Measurements from ENCODE around the gene C6orf132. TPM values are rescaled to one million over a fixed set of nuclear protein-coding genes. Genes with fewer than 3 reads are reported as not detected.

C6orf132 gene
- total RNA-seq, 1 experiment from 2014 or later, result 49.8 TPM

DNA sequence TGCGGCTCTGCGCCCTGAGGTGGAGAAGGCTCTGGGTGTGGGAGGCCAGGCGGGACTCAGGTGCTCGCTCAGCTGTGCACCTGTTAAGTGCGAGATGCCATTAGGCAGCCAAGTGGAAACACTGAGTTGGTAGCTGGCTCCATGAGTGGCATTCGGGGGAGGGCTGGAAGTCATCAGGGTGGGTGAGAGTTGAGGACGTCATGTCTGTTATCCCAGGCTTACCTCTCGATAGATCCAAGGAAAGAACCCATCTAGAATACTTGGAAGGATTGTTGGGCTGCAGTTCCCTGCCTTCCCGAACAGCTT, 50.7 kb downstream of the C6orf132 start:
- H3K4me2 ChIP-seq, result peak overlapping the region; percentile 27
- H3K4me3 ChIP-seq, result no peak overlapping the region
- H3K4me1 ChIP-seq (replicated peaks; ENCODE audit: insufficient read depth), result peaks cover 59% of the 10 kb centered on the region
- DNase-seq, result peak; percentile 53 to 70
- H3F3A ChIP-seq (ENCODE audit: insufficient read depth, low read depth), result peaks cover 43% of the 10 kb centered on the region; the same call in 1 of the 2 replicates
- ChIA-PET POLR2A (ENCODE audit: unreplicated experiment) (interaction anchor here (0.7 to 0.9 kb wide), 2 partner anchors 51 to 1345 kb away, joined by 5 to 16 read pairs; partner anchors contain the start of gene C6orf132), CTCF (interaction anchor here (1.1 kb wide), 1 partner anchor 51 kb away, joined by 3 read pairs; the partner anchor contains the start of gene C6orf132)
- H3K36me3 ChIP-seq (ENCODE audit: low read depth), result no peaks in the 10 kb centered on the region
- no TSS peak for BruUV-seq (replicated peaks)
- no peaks in the 10 kb centered on the region for H3K79me2 ChIP-seq (ENCODE audit: low read depth)
- intact Hi-C loops (cut with micrococcal nuclease; ENCODE audit: unreplicated experiment), result no loop called here
- no peak overlapping the region for H3K27ac ChIP-seq
- H3K9me3 ChIP-seq (ENCODE audit: insufficient read depth, low read depth), result no peaks in the 10 kb centered on the region
- no peaks in the 10 kb centered on the region for H4K20me1 ChIP-seq (ENCODE audit: insufficient read depth)
- TF ChIP-seq, protein P1, sequence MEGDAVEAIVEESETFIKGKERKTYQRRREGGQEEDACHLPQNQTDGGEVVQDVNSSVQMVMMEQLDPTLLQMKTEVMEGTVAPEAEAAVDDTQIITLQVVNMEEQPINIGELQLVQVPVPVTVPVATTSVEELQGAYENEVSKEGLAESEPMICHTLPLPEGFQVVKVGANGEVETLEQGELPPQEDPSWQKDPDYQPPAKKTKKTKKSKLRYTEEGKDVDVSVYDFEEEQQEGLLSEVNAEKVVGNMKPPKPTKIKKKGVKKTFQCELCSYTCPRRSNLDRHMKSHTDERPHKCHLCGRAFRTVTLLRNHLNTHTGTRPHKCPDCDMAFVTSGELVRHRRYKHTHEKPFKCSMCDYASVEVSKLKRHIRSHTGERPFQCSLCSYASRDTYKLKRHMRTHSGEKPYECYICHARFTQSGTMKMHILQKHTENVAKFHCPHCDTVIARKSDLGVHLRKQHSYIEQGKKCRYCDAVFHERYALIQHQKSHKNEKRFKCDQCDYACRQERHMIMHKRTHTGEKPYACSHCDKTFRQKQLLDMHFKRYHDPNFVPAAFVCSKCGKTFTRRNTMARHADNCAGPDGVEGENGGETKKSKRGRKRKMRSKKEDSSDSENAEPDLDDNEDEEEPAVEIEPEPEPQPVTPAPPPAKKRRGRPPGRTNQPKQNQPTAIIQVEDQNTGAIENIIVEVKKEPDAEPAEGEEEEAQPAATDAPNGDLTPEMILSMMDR (conservative IDR thresholded peaks at IDR 0.05), result no peak
- no peaks in the 10 kb centered on the region for H3K27me3 ChIP-seq (ENCODE audit: insufficient read depth, low read depth)
- no peaks in the 10 kb centered on the region for H3K9me2 ChIP-seq (ENCODE audit: insufficient read depth)
- H2AFZ ChIP-seq, result no peak overlapping the region

DNA sequence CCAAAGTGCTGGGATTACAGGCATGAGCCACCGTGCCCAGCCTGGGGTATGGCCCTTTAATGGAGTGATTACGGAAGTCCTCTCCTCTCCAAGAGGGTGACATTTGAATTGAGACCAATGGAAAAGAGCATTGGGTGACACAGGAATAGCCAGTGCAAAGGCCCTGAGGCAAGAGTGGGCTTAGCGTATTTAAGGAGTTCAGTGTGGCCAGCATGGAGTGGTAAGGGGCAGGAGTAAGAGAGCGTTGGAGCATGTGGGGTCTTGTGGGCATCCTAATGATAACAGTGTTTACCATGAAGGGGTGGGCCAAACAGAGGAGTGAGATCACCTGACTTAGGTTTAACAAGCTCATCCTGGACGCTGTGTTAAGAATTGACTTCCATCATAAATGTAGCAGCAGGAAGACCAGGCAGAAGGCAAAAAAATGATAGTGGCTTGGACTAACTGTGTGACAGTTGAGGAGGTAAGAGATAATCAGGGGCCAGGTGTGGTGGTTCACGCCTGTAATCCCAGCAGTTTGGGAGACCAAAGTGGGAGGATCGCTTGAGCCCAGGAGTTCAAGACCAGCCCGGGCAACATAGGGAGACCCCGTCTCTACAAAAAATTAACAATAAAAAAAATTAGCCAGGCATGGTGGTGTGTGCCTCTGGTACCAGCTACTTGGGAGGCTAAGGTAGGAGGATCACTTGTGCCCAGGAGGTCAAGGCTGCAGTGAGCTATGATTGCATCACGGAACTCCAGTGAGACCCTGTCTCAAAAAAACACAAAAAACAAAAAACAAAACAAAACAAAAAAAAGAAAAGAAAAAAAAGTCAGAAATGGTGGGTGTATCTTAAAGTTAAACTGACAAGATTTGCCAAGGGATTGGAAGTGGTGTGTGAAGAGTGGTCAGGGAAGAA, 51.4 kb downstream of the C6orf132 start:
- no TSS peak for BruUV-seq (replicated peaks)
- Histone ChIP-seq H2AFZ (no peak overlapping the region), H3K27ac (no peak overlapping the region), H3K4me3 (no peak overlapping the region), H3F3A (ENCODE audit: insufficient read depth, low read depth) (peaks cover 48% of the 10 kb centered on the region; the same call in 1 of the 2 replicates), H3K27me3 (ENCODE audit: insufficient read depth, low read depth) (no peaks in the 10 kb centered on the region), H3K9me2 (ENCODE audit: insufficient read depth) (no peaks in the 10 kb centered on the region), H3K36me3 (ENCODE audit: low read depth) (no peaks in the 10 kb centered on the region), H3K79me2 (ENCODE audit: low read depth) (no peaks in the 10 kb centered on the region), H3K9me3 (ENCODE audit: insufficient read depth, low read depth) (no peaks in the 10 kb centered on the region), H4K20me1 (ENCODE audit: insufficient read depth) (no peaks in the 10 kb centered on the region), H3K4me2 (peak overlapping the region; percentile 27), H3K4me1 (replicated peaks; ENCODE audit: insufficient read depth) (peaks cover 59% of the 10 kb centered on the region)
- TF ChIP-seq EZH2 (IDR thresholded peaks at IDR 0.05; ENCODE audit: low read depth), result no peak
- TF ChIP-seq, protein P1 (conservative IDR thresholded peaks at IDR 0.05), result no peak
- intact Hi-C loops (cut with micrococcal nuclease; ENCODE audit: unreplicated experiment), result no loop called here
- no peak for DNase-seq
- ChIA-PET CTCF (interaction anchor here (1.1 kb wide), 1 partner anchor 51 kb away, joined by 3 read pairs; the partner anchor contains the start of gene C6orf132), POLR2A (ENCODE audit: unreplicated experiment) (interaction anchor here (0.6 to 0.9 kb wide), 3 partner anchors 33 to 135 kb away, joined by 3 to 16 read pairs (median 7); partner anchors contain the start of gene C6orf132)

DNA sequence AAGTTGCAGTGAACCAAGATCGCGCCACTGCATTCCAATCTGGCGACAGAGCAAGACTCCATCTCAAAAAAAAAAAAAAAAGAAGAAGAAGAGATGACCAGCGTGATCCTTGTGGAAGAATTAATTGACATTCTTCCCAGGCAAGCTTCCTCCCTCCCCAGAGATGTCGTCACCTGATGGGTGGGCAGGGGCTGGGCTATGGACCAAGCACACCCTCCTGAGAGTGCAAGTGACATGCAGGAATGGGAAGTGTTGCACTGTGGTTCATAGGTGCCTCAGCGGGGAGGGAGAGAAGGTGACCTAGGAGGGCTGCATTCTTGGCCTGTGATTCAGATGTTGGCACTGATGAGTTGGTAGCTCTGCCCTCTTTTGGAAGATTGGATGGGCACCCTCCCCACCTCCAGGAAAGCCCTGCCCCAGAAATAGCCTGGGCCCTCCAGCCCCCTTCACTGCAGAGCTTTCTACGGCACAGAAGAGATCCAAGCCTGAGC, 54.3 kb downstream of the C6orf132 start:
- ChIA-PET POLR2A (ENCODE audit: unreplicated experiment) (interaction anchor here (0.5 to 1.0 kb wide), 10 partner anchors 10 to 364 kb away, joined by 3 to 17 read pairs (median 4); partner anchors contain the start of genes C6orf132 and TRERF1), CTCF (interaction anchor here (0.6 to 0.9 kb wide), 2 partner anchors 31 to 126 kb away, joined by 3 read pairs; no protein-coding TSS in a partner anchor)
- no TSS peak for BruUV-seq (replicated peaks)
- Histone ChIP-seq H3K36me3 (ENCODE audit: low read depth) (no peaks in the 10 kb centered on the region), H3K4me3 (no peak overlapping the region), H3K9me3 (ENCODE audit: insufficient read depth, low read depth) (no peaks in the 10 kb centered on the region), H4K20me1 (ENCODE audit: insufficient read depth) (no peaks in the 10 kb centered on the region), H3K27me3 (ENCODE audit: insufficient read depth, low read depth) (no peaks in the 10 kb centered on the region), H3K79me2 (ENCODE audit: low read depth) (no peaks in the 10 kb centered on the region), H2AFZ (no peak overlapping the region; the same call in 1 of the 2 replicates), H3K27ac (peak overlapping the region; percentile 78), H3K9me2 (ENCODE audit: insufficient read depth) (no peaks in the 10 kb centered on the region), H3F3A (ENCODE audit: insufficient read depth, low read depth) (peaks cover 41% of the 10 kb centered on the region; the same call in 1 of the 2 replicates), H3K4me2 (peak overlapping the region; percentile 64; the same call in 1 of the 2 replicates), H3K4me1 (replicated peaks; ENCODE audit: insufficient read depth) (peaks cover 40% of the 10 kb centered on the region)
- peak; percentile 90 to 95 for DNase-seq
- no peak for TF ChIP-seq EZH2 (IDR thresholded peaks at IDR 0.05; ENCODE audit: low read depth)
- TF ChIP-seq, protein P1 (conservative IDR thresholded peaks at IDR 0.05), result no peak
- intact Hi-C loops (cut with micrococcal nuclease; ENCODE audit: unreplicated experiment), result loop anchor here (1.0 to 2.0 kb wide), 3 partner anchors 11 to 55 kb away; partner anchors contain the start of gene C6orf132

Data from PC-9 (cell line).